Measurements from ENCODE around the gene SNAI1. TPM values are rescaled to one million over a fixed set of nuclear protein-coding genes. Genes with fewer than 3 reads are reported as not detected.

The SNAI1 gene
- total RNA-seq, 4 donors from 2014 or later: 0.53 to 3.3 (median 1.4) TPM

- Histone ChIP-seq H3K4me1 (peaks cover 3 to 24% (median 15%) of the 10 kb centered on the region in 4 donors), H3K4me3 (no peak overlapping the region), H3K27ac (no peak overlapping the region), H3K9me3 (no peaks in the 10 kb centered on the region), H3K36me3 (no peaks in the 10 kb centered on the region), H3K27me3 (no peaks in the 10 kb centered on the region)
- no peak for DNase-seq
- TF ChIP-seq CTCF (IDR thresholded peaks at IDR 0.05): no peak
- TF ChIP-seq POLR2A (IDR thresholded peaks at IDR 0.05): no peak
Measured at GRCh38 chr20:49978685-49979029, 4.1 kb upstream of the SNAI1 start.

- Histone ChIP-seq H3K27ac (no peak overlapping the region), H3K4me1 (peaks cover 3 to 28% (median 15%) of the 10 kb centered on the region in 4 donors), H3K27me3 (no peaks in the 10 kb centered on the region), H3K9me3 (no peaks in the 10 kb centered on the region), H3K4me3 (peak overlapping the region in 3 of 4 donors; percentile 23 to 34 (median 26)), H3K36me3 (no peaks in the 10 kb centered on the region)
- TF ChIP-seq POLR2A (IDR thresholded peaks at IDR 0.05) (no peak), CTCF (IDR thresholded peaks at IDR 0.05) (peak; percentile 92 to 99 (median 96))
- peak; percentile 39 to 71 (median 68) for DNase-seq
Measured at GRCh38 chr20:49979030-49979832, 3.5 kb upstream of the SNAI1 start.

- H3K27ac ChIP-seq: no peak overlapping the region
- H3K36me3 ChIP-seq: no peaks in the 10 kb centered on the region
- TF ChIP-seq CTCF (IDR thresholded peaks at IDR 0.05): no peak
- TF ChIP-seq POLR2A (IDR thresholded peaks at IDR 0.05): no peak
- H3K4me1 ChIP-seq: peaks cover 3 to 28% (median 15%) of the 10 kb centered on the region in 4 donors
- H3K9me3 ChIP-seq: no peaks in the 10 kb centered on the region
- DNase-seq: no peak
- H3K27me3 ChIP-seq: no peaks in the 10 kb centered on the region
- H3K4me3 ChIP-seq: no peak overlapping the region
Measured at GRCh38 chr20:49980140-49981008, 2.4 kb upstream of the SNAI1 start.

- H3K4me3 ChIP-seq: no peak overlapping the region
- TF ChIP-seq POLR2A (IDR thresholded peaks at IDR 0.05) (no peak), CTCF (IDR thresholded peaks at IDR 0.05) (no peak)
- H3K4me1 ChIP-seq: peaks cover 3 to 28% (median 15%) of the 10 kb centered on the region in 4 donors
- H3K27ac ChIP-seq: no peak overlapping the region
- no peaks in the 10 kb centered on the region for H3K9me3 ChIP-seq
- H3K27me3 ChIP-seq: no peaks in the 10 kb centered on the region
- DNase-seq: no peak
- H3K36me3 ChIP-seq: no peaks in the 10 kb centered on the region
Measured at GRCh38 chr20:49981218-49982071, 1.3 kb upstream of the SNAI1 start.

- Histone ChIP-seq H3K4me3 (peak overlapping the region in 3 of 4 donors; percentile 46 to 61 (median 56)), H3K9me3 (no peaks in the 10 kb centered on the region), H3K36me3 (no peaks in the 10 kb centered on the region), H3K27me3 (no peaks in the 10 kb centered on the region), H3K4me1 (peaks cover 3 to 28% (median 15%) of the 10 kb centered on the region in 4 donors), H3K27ac (peak overlapping the region in 1 of 4 donors; percentile 66)
- no peak for TF ChIP-seq POLR2A (IDR thresholded peaks at IDR 0.05)
- no peak for TF ChIP-seq CTCF (IDR thresholded peaks at IDR 0.05)
- no peak for DNase-seq
Measured at GRCh38 chr20:49982072-49982345, 771 bp upstream of the SNAI1 start.

Data from Peyer's patch (tissue), 4 donors.